Gastroesophageal sphincter (tissue), 4 donors: ENCODE measurements around the gene GIPC2. TPM values are rescaled to one million over a fixed set of nuclear protein-coding genes. Genes with fewer than 3 reads are reported as not detected.

ENCODE experiments used
- ATAC-seq: fragments of 150-250 bp; one replicate; pipeline ENCODE4 v1.9.1; 2016; ENCODE audit warnings: mild to moderate bottlenecking, moderate library complexity
- H3K27ac ChIP-seq, 4 donors: fragments of 200-600 bp; sonication (generic) in 3 of 4; 1 replicate in 3 of 4; 2 replicates in 1 of 4; pipeline ENCODE4 v1.5.1; 2016 to 2019
- H3K27me3 ChIP-seq: fragments of 200-600 bp; sonication (generic); one replicate; pipeline ENCODE4 v1.5.1; 2019
- H3K36me3 ChIP-seq, 2 donors: fragments of 200-600 bp; sonication (generic); one replicate each; pipeline ENCODE4 v1.5.1; 2019; ENCODE audit warnings: control low read depth in 1 of 2
- H3K4me1 ChIP-seq, 3 donors: fragments of 200-600 bp; sonication (generic); 1 replicate in 2 of 3; 2 replicates in 1 of 3; pipeline ENCODE4 v1.5.1; 2016 to 2019; ENCODE audit warnings: control low read depth in 2 of 3
- H3K4me3 ChIP-seq, 2 donors: fragments of 200-600 bp; sonication (generic); one replicate each; pipeline ENCODE4 v1.5.1; 2019; ENCODE audit warnings: mild to moderate bottlenecking in 1 of 2, moderate library complexity in 1 of 2
- H3K9me3 ChIP-seq, 3 donors: fragments of 200-600 bp; sonication (generic); one replicate each; pipeline ENCODE4 v1.5.1; 2017 to 2019; ENCODE audit warnings: control low read depth in 2 of 3
- EP300 ChIP-seq: sonication (generic); formaldehyde crosslinking; IDR thresholded peaks from one replicate; pipeline ENCODE4 v1.6.1; 2017; ENCODE audit warnings: antibody characterized with exemption, mild to moderate bottlenecking
- POLR2A ChIP-seq, 2 donors: fragments of 450-650 bp; IDR thresholded peaks; one replicate each; pipeline ENCODE4 v1.6.1; 2017; ENCODE audit warnings: antibody characterized with exemption in 2 of 2, mild to moderate bottlenecking in 2 of 2, moderate library complexity in 1 of 2
- POLR2AphosphoS5 ChIP-seq: sonication (generic); formaldehyde crosslinking; IDR thresholded peaks from one replicate; pipeline ENCODE4 v1.6.1; 2017; ENCODE audit warnings: antibody characterized with exemption
- WGBS, 2 donors: methylation state at CpG; one replicate each; pipeline ENCODE4 v1.1.5; 2018; ENCODE audit warnings: low coverage in 1 of 2; 5-methylcytosine and 5-hydroxymethylcytosine counted together
- total RNA-seq, 4 donors: library from RNA; depleted of rRNA; stranded (reverse); fragments of >200 nt; gene quantifications; one replicate each; pipeline ENCODE4 v1.1.0, GENCODE V29; 2016
- TF ChIP-seq, protein P1 (sequence below), 4 experiments: fragments of 200-600 bp in 2 of 4; fragments of 450-650 bp in 2 of 4; sonication (generic) in 1 of 4; IDR thresholded peaks; one replicate each; pipeline ENCODE4 v1.5.1; 2017 to 2019; ENCODE audit warnings: antibody characterized with exemption in 4 of 4, mild to moderate bottlenecking in 2 of 4, moderate library complexity in 2 of 4

GIPC2 gene
- total RNA-seq, 4 donors from 2014 or later: 2.2 to 9.0 (median 5.5) TPM

DNA sequence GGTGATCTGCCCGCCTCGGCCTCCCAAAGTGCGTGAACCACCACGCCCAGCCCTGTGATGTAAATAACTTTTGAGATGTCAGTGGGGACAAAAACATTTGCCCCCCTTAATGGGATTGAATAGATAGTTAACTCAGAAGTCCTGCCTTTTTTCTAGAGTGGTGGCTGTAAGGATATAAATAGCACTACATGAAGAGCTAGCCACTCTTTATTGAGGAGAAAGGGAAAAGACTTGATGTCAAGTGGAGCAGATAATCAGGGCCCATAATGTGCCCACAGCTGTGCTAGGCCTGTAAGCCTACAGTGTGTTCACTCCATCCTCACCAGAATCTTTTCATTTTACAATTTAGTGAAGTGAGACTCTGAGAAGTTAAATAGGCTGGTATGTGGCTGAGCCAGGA, 3.6 kb downstream of the GIPC2 start:
- no peaks in the 10 kb centered on the region for H3K9me3 ChIP-seq
- H3K27me3 ChIP-seq: no peaks in the 10 kb centered on the region
- no peaks in the 10 kb centered on the region for H3K36me3 ChIP-seq
- TF ChIP-seq, protein P1, sequence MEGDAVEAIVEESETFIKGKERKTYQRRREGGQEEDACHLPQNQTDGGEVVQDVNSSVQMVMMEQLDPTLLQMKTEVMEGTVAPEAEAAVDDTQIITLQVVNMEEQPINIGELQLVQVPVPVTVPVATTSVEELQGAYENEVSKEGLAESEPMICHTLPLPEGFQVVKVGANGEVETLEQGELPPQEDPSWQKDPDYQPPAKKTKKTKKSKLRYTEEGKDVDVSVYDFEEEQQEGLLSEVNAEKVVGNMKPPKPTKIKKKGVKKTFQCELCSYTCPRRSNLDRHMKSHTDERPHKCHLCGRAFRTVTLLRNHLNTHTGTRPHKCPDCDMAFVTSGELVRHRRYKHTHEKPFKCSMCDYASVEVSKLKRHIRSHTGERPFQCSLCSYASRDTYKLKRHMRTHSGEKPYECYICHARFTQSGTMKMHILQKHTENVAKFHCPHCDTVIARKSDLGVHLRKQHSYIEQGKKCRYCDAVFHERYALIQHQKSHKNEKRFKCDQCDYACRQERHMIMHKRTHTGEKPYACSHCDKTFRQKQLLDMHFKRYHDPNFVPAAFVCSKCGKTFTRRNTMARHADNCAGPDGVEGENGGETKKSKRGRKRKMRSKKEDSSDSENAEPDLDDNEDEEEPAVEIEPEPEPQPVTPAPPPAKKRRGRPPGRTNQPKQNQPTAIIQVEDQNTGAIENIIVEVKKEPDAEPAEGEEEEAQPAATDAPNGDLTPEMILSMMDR (IDR thresholded peaks at IDR 0.05): no peak
- H3K4me1 ChIP-seq: peaks cover 0 to 38% (median 0%) of the 10 kb centered on the region in 3 donors
- 100% methylated on average over 1 of the region's 4 CpGs; no CpG with 5 or more reads in 1 of the 2 donors for WGBS, 2 donors
- H3K4me3 ChIP-seq: no peak overlapping the region
- no peak for ATAC-seq
- no peak overlapping the region for H3K27ac ChIP-seq

DNA sequence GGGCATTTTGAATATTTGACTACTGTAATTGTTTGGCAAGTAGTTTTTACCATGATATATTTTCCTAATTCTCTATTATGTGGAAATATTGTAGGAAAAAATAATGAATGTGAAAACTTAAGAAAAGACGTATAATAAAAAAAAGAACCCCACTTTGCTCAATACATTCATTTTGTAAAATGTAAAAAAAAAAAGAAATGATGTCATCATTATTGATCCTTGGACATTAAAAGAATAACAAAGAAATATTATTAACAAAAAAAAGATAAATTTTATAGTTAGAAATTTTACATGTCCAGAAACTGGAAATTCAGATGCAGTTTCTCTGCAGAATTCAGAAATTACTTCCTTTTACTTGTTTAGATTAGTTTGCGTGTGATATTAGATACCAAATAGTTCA, 5.2 kb downstream of the GIPC2 start:
- H3K27ac ChIP-seq: no peak overlapping the region
- TF ChIP-seq POLR2AphosphoS5: no peak
- TF ChIP-seq POLR2A (IDR thresholded peaks at IDR 0.05): no peak
- TF ChIP-seq, protein P1 (IDR thresholded peaks at IDR 0.05): no peak
- TF ChIP-seq EP300: no peak
- no peaks in the 10 kb centered on the region for H3K36me3 ChIP-seq
- no peak overlapping the region for H3K4me3 ChIP-seq
- H3K4me1 ChIP-seq: peaks cover 0 to 22% (median 0%) of the 10 kb centered on the region in 3 donors
- ATAC-seq: no peak
- 75 to 90% methylated on average over 1 to 2 of the region's 2 CpGs for WGBS, 2 donors
- H3K27me3 ChIP-seq: no peaks in the 10 kb centered on the region
- H3K9me3 ChIP-seq: no peaks in the 10 kb centered on the region

DNA sequence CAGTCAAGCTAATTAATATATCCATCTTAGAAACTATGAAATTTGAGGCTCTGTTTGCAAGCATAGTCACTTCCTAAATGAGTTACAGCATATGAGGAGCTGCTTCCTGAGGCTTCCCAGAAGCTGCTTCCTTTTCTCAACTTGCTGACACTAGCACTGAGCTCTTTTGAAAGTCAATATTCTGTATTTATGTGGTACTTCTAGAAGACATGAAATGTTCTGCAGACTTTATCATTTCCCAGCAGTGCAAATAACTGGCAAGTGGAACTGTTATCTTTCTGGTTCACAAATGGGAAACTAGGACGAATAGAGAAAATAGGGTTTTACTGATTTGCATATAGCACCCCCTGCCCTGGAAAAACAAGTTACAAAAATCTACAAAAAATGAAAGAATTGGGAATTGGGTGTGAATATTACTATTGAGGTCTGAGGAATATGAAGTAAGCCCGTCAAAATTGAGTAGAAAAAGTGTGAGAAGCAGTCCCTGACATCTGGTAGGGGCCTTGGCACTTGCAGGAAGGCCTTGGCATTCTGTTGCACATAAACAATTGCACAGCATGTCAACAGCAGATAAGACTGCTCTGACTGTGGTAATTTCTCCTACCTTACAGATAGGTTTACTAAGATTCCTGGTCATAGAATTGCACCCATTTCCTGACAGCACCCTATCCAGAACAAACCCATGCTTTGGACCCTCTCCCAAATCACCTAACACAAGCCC, 7.1 kb downstream of the GIPC2 start:
- ATAC-seq: no peak
- Histone ChIP-seq H3K4me1 (peaks cover 0 to 13% (median 0%) of the 10 kb centered on the region in 3 donors), H3K36me3 (no peaks in the 10 kb centered on the region), H3K4me3 (no peak overlapping the region), H3K27ac (no peak overlapping the region), H3K27me3 (no peaks in the 10 kb centered on the region), H3K9me3 (no peaks in the 10 kb centered on the region)
- TF ChIP-seq POLR2AphosphoS5 (no peak), EP300 (no peak)
- 63 to 66% methylated on average over 2 of the region's 2 CpGs for WGBS, 2 donors

DNA sequence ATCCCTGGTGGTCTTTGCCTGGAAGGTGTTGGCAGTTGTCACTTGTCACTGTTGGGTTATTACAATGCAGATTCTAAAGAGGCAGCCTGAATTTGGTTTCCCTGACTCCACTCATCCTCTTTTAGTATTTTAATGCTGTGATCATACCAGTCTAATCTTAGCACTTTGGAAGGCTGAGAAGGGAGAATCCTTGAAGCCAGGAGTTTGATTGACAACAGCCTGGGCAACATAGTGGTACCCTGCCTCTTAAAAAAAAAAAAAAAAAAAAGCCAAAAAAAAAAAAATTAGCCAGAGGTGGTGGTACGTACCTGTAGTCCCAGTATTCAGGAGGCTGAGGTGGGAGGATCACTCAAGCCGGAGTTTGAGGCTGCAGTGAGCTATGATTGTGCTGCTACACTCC, 7.7 kb downstream of the GIPC2 start:
- Histone ChIP-seq H3K27ac (no peak overlapping the region), H3K27me3 (no peaks in the 10 kb centered on the region), H3K4me1 (peaks cover 0 to 13% (median 0%) of the 10 kb centered on the region in 3 donors), H3K9me3 (no peaks in the 10 kb centered on the region), H3K4me3 (no peak overlapping the region), H3K36me3 (no peaks in the 10 kb centered on the region)
- TF ChIP-seq POLR2AphosphoS5 (no peak), EP300 (no peak)
- TF ChIP-seq, protein P1 (IDR thresholded peaks at IDR 0.05): no peak
- no peak for ATAC-seq
- 87% methylated on average over 2 of the region's 2 CpGs; no CpG with 5 or more reads in 1 of the 2 donors for WGBS, 2 donors

DNA sequence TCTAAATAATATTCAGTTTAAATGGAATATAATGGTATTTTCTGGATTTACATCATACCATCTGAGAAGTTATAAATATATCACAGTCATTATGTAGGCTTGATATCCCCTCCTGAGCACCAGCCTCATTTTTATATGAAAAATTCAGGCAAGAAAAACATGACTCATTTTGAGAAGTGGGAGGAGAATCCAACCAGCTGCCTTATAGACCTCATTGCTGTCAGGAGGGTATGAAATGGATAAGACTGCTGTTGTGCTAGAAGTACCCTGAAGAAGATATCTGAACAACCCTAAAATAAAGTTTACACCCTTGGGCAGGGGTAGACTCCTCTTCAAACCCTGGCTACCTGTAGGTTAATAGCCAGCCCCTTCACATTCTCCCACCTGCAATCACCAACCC, 8.8 kb downstream of the GIPC2 start:
- TF ChIP-seq POLR2A (IDR thresholded peaks at IDR 0.05) (no peak), EP300 (no peak), POLR2AphosphoS5 (no peak)
- TF ChIP-seq, protein P1 (IDR thresholded peaks at IDR 0.05): no peak
- H3K4me3 ChIP-seq: no peak overlapping the region
- no peaks in the 10 kb centered on the region for H3K9me3 ChIP-seq
- no peak for ATAC-seq
- H3K27me3 ChIP-seq: no peaks in the 10 kb centered on the region
- H3K36me3 ChIP-seq: no peaks in the 10 kb centered on the region
- H3K4me1 ChIP-seq: peaks cover 0 to 5% (median 0%) of the 10 kb centered on the region in 3 donors
- H3K27ac ChIP-seq: no peak overlapping the region
